Measurements from ENCODE around the gene SLC22A12. TPM values are rescaled to one million over a fixed set of nuclear protein-coding genes. Genes with fewer than 3 reads are reported as not detected.

The SLC22A12 gene
- polyA plus RNA-seq, 1 experiment: not detected

- ChIA-PET CTCF (interaction anchor here (1.6 to 1.7 kb wide), 2 partner anchors 8 to 45 kb away, joined by 4 to 8 read pairs; no protein-coding TSS in a partner anchor), POLR2A (no interaction called here)
- Histone ChIP-seq H3K9me3 (ENCODE audit: control insufficient read depth, insufficient read depth, low read length) (no peaks in the 10 kb centered on the region; the same call in 1 of the 2 replicates), H3K4me3 (ENCODE audit: low read depth, low read length) (no peak overlapping the region), H3K27me3 (ENCODE audit: control insufficient read depth, insufficient read depth, low read length) (peaks cover 72% of the 10 kb centered on the region), H3K27ac (ENCODE audit: low read depth, low read length) (no peak overlapping the region)
- TF ChIP-seq CTCF (IDR thresholded peaks at IDR 0.05; ENCODE audit: low read depth, low read length): no peak
- no peak for DNase-seq (ENCODE audit: low read depth, low spot score)
These were observed 53.1 kb downstream of the SLC22A12 start for GRCh38 chr11:64643920-64644646.

GRCh38 chr11:64644647-64645275 lies 53.7 kb downstream of the SLC22A12 start:
- DNase-seq (ENCODE audit: low read depth, low spot score): no peak
- no peak overlapping the region for H3K4me3 ChIP-seq (ENCODE audit: low read depth, low read length)
- ChIA-PET POLR2A (no interaction called here), CTCF (interaction anchor here (1.6 to 1.7 kb wide), 2 partner anchors 8 to 44 kb away, joined by 4 to 8 read pairs; no protein-coding TSS in a partner anchor)
- no peak overlapping the region for H3K27ac ChIP-seq (ENCODE audit: low read depth, low read length)
- TF ChIP-seq CTCF (IDR thresholded peaks at IDR 0.05; ENCODE audit: low read depth, low read length): no peak
- H3K9me3 ChIP-seq (ENCODE audit: control insufficient read depth, insufficient read depth, low read length): no peaks in the 10 kb centered on the region; the same call in 1 of the 2 replicates
- peaks cover 70% of the 10 kb centered on the region for H3K27me3 ChIP-seq (ENCODE audit: control insufficient read depth, insufficient read depth, low read length)

GRCh38 chr11:64647019-64647779 lies 56.2 kb downstream of the SLC22A12 start:
- peaks cover 50% of the 10 kb centered on the region for H3K27me3 ChIP-seq (ENCODE audit: control insufficient read depth, insufficient read depth, low read length)
- H3K9me3 ChIP-seq (ENCODE audit: control insufficient read depth, insufficient read depth, low read length): no peaks in the 10 kb centered on the region; the same call in 1 of the 2 replicates
- no peak overlapping the region for H3K4me3 ChIP-seq (ENCODE audit: low read depth, low read length)
- no peak overlapping the region for H3K27ac ChIP-seq (ENCODE audit: low read depth, low read length)
- ChIA-PET POLR2A (no interaction called here), CTCF (no interaction called here)
- no peak for DNase-seq (ENCODE audit: low read depth, low spot score)
- TF ChIP-seq CTCF (IDR thresholded peaks at IDR 0.05; ENCODE audit: low read depth, low read length): no peak

GRCh38 chr11:64648551-64648950 lies 57.5 kb downstream of the SLC22A12 start:
- ChIA-PET POLR2A (no interaction called here), CTCF (interaction anchor here (1.0 to 2.3 kb wide), 2 partner anchors 40 to 200 kb away, joined by 3 to 11 read pairs; no protein-coding TSS in a partner anchor)
- Histone ChIP-seq H3K27ac (ENCODE audit: low read depth, low read length) (no peak overlapping the region), H3K4me3 (ENCODE audit: low read depth, low read length) (no peak overlapping the region), H3K9me3 (ENCODE audit: control insufficient read depth, insufficient read depth, low read length) (no peaks in the 10 kb centered on the region; the same call in 1 of the 2 replicates), H3K27me3 (ENCODE audit: control insufficient read depth, insufficient read depth, low read length) (peaks cover 44% of the 10 kb centered on the region)
- DNase-seq (ENCODE audit: low read depth, low spot score): no peak
- TF ChIP-seq CTCF (IDR thresholded peaks at IDR 0.05; ENCODE audit: low read depth, low read length): no peak
